ENCODE data around the gene FSHB.
"Not testable (repeated sequence)": the region's sequence is repeated elsewhere in the genome, so short reads cannot be mapped to it uniquely, and the experiment has no call there.

The FSHB gene

GRCh38 chr11:30268638-30269037 lies 37.8 kb downstream of the FSHB start:
- DNase-seq (ENCODE audit: low spot score), result not testable (repeated sequence)

- no peak for DNase-seq (ENCODE audit: low spot score)
Observed at GRCh38 chr11:30270671-30271070, 39.9 kb downstream of the FSHB start.

DNA sequence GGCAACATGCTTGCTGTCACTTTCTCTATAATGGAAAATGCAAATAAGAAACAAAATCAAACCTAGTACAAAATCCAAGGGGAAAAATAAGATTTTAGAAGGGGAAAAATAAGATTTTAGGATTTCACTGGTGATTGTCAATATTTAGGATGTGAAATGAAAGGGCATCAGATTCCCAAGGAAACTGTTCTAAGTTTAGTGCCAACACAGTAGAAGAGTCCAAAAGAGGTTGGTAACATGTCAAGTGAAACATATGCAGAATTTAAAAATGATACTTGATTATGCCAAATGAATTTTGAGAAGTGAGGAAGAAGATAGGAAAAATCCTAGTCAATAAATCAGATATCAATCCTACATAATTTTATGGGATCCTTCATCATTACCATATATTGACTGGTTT lies 46.4 kb downstream of the FSHB start:
- no peak for DNase-seq (ENCODE audit: low spot score)

- no peak for DNase-seq (ENCODE audit: low spot score)
Observed at GRCh38 chr11:30279796-30280195, 49.0 kb downstream of the FSHB start.

DNA sequence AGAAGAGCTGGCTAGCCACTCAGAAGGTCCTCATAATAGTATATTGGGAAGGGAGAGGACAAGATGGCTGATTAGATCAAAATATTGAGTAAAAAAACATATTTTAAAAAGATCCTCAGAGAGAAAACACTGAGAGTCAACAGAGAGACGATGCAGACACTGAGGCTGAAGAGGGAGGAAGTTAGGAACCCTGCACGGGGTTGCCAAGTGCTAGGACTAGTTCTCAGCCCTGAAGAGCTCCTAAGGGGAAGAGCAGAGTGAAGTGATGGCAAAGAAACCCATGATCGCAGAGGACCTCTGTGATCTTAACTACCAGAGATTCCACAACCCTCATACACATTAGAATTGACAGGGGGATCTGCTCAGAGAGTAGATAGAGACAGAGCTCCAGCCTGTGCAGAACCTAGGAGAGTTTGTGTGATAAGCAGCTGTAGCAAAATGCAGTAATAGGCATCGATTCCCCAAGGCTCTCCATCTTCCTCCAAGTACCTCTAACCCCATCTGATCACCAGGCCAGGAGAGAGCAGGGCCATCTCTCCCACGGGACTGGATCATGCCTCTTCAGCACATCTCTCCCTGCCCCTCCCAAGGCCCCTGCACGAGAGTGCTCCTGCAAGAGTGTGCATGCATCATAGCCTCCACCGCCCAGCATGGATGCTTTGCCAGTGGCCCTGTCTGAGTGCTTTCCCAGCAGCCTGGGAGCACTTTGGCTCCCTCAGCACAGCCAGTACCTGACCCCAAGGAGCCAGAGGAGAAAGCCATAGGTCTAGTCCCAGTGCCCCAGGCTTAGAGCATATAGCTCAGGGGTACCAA lies 50.9 kb downstream of the FSHB start:
- no peak for DNase-seq (ENCODE audit: low spot score)

- DNase-seq (ENCODE audit: low spot score), result peak; percentile 12
Observed at GRCh38 chr11:30282289-30282631, 51.4 kb downstream of the FSHB start.
